ENCODE data around the gene ARHGEF25.
A peak's percentile ranks its signal among the peaks of the same experiment; 100 is the strongest.

The ARHGEF25 gene

DNA sequence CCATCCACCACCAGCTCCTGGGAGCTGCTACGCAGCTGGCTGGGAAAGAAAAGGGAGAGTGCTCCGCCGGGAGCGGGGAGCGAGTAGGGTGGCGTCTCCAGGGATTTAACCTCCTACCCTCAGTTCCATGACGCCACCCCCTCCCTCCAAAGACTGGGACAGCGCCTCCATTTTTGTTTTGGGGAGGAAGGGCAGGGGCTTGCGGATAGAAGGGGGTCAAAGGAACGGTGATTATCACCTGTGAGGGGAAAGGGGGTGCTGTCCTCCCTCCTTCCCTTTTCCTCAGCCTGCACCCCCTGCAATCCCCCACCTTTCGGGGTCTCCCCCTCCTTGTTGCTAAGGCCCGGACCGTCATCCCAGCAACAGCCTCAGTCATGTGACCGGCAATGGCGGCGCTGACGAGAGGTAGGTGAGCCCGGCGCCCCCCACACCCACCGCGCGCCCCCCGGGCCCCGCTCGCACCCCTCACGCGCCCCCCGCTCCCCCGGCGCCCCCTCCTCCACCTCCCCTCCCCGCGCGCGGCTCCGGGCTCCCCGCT, 6.7 kb upstream of the ARHGEF25 start, which contains the start of gene DTX3:
Gene DTX3, plus strand, starts transcription at position 371 of the 538 bp plus-strand sequence. CDS start 1,694 bp downstream, outside the sequence.
- DNase-seq (ENCODE audit: low read depth, low spot score), result no peak
- H3K9ac ChIP-seq (ENCODE audit: insufficient read length), result peak within 1 kb of the TSS; percentile 78
- no peaks in the 10 kb centered on the region for H3K9me3 ChIP-seq (ENCODE audit: low read depth, low read length)
- TF ChIP-seq EZH2 (IDR thresholded peaks at IDR 0.05), result no peak
- no peak for TF ChIP-seq FOXP2 (optimal IDR thresholded peaks at IDR 0.05; ENCODE audit: control extremely low read depth, extremely low read length, insufficient read depth)
- TF ChIP-seq POLR2AphosphoS5 (IDR thresholded peaks at IDR 0.05; ENCODE audit: borderline replicate concordance, low read depth, low read length), result no peak
- H3K27ac ChIP-seq, result peak within 1 kb of the TSS; percentile 40
- peaks cover 12% of the 10 kb centered on the region; the same call in 1 of the 2 replicates for H3K36me3 ChIP-seq (ENCODE audit: insufficient read depth, low read length)
- peak within 1 kb of the TSS; percentile 85 for H3K4me3 ChIP-seq

DNA sequence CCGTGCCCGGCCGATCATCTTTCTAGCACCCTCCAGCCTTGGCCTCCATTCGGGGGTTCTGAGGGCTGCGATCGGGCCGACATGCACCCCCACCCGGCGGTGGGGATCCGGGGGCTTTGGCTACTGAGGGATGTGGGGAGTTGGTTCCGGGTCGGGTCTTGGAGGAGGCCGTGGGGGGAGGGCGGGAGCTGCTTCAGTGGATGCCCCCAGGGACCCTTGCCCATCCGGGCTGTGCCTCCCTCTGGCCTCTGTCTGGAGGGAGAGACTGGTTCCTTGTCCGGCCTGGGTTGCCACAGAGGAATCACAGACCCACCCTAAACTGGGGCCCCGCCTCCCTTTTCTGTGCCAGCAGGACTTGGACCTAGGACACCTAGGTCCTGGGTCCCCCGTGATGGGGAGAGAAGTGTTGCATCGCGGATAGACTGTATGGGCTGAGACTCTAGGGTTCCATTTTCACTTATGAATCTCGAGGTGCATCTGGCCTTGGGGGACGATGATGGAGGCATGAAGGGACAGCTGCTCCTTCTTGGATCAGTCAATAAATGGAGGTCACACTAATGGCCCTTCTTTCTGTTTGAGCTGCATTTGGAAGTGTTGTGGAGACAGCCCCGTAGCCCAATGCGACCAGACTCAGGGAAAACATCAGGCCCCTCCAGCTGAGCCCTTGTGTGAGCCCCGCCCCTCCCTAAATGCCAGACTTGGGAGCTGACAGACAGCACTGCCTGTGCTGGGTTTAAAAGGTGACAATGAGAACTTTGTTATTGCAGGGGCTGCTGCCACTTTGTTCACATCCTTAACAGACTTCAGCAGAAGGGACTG, 6.0 kb upstream of the ARHGEF25 start:
- DNase-seq (ENCODE audit: low read depth, low spot score), result no peak
- Histone ChIP-seq H3K9ac (ENCODE audit: insufficient read length) (peak overlapping the region; percentile 78), H3K4me3 (peak overlapping the region; percentile 85), H3K9me3 (ENCODE audit: low read depth, low read length) (no peaks in the 10 kb centered on the region), H3K27ac (no peak overlapping the region), H3K36me3 (ENCODE audit: insufficient read depth, low read length) (peaks cover 12% of the 10 kb centered on the region; the same call in 1 of the 2 replicates)
- TF ChIP-seq EZH2 (IDR thresholded peaks at IDR 0.05) (no peak), POLR2AphosphoS5 (IDR thresholded peaks at IDR 0.05; ENCODE audit: borderline replicate concordance, low read depth, low read length) (no peak), FOXP2 (optimal IDR thresholded peaks at IDR 0.05; ENCODE audit: control extremely low read depth, extremely low read length, insufficient read depth) (no peak)

DNA sequence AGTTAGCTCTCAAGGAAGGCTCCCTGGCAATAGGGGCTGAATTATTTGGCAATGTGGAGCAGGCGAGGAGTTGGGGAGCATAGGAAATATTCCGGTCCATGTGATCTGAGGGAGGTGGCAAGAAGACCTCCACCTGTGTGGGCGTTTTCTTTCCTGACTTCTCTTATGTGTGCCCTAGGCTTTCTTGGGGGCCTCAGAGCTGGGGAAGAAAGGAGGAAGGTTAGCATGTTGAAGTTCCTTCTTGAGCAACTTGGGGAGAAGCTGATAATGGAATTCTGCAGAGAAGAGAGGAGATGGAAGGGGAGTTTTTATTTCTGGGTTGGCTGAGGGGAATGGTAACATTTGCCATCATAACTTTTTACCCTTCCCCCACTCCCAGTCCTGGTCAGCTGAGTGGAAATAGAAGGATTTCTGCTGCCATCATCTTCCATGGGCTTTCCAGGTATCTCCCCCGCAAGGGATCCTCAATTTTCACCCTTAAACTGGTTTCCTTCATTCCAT, 5.4 kb upstream of the ARHGEF25 start:
- H3K36me3 ChIP-seq (ENCODE audit: insufficient read depth, low read length), result peaks cover 8% of the 10 kb centered on the region; the same call in 1 of the 2 replicates
- H3K27ac ChIP-seq, result no peak overlapping the region
- H3K9me3 ChIP-seq (ENCODE audit: low read depth, low read length), result no peaks in the 10 kb centered on the region
- TF ChIP-seq POLR2AphosphoS5 (IDR thresholded peaks at IDR 0.05; ENCODE audit: borderline replicate concordance, low read depth, low read length), result no peak
- TF ChIP-seq FOXP2 (optimal IDR thresholded peaks at IDR 0.05; ENCODE audit: control extremely low read depth, extremely low read length, insufficient read depth), result no peak
- TF ChIP-seq EZH2 (IDR thresholded peaks at IDR 0.05), result no peak
- DNase-seq (ENCODE audit: low read depth, low spot score), result no peak
- H3K9ac ChIP-seq (ENCODE audit: insufficient read length), result no peak overlapping the region
- peak overlapping the region; percentile 85 for H3K4me3 ChIP-seq

DNA sequence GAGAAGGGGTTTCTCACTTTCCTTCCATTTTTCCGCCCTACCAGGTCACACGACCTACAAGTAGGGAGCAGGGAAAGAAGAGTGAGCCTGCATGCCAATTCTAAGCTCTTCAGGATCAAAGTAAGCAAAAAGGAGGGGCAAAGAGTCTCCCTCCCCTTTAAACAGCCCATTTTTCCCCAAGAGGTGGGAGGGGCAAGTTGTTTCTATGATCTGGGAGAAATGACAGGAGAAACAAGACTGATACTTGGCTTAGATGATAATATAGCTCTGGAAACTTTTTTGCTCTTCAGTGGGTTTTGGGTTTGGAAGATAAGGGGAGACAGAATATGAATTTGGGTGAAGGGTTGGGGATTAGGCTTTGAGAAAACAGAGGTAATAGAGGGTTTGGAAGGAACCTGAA, 4.8 kb upstream of the ARHGEF25 start:
- Histone ChIP-seq H3K9me3 (ENCODE audit: low read depth, low read length) (no peaks in the 10 kb centered on the region), H3K4me3 (no peak overlapping the region), H3K27ac (no peak overlapping the region), H3K9ac (ENCODE audit: insufficient read length) (no peak overlapping the region), H3K36me3 (ENCODE audit: insufficient read depth, low read length) (peaks cover 8% of the 10 kb centered on the region; the same call in 1 of the 2 replicates)
- DNase-seq (ENCODE audit: low read depth, low spot score), result no peak
- no peak for TF ChIP-seq FOXP2 (optimal IDR thresholded peaks at IDR 0.05; ENCODE audit: control extremely low read depth, extremely low read length, insufficient read depth)
- TF ChIP-seq POLR2AphosphoS5 (IDR thresholded peaks at IDR 0.05; ENCODE audit: borderline replicate concordance, low read depth, low read length), result no peak
- TF ChIP-seq EZH2 (IDR thresholded peaks at IDR 0.05), result no peak

DNA sequence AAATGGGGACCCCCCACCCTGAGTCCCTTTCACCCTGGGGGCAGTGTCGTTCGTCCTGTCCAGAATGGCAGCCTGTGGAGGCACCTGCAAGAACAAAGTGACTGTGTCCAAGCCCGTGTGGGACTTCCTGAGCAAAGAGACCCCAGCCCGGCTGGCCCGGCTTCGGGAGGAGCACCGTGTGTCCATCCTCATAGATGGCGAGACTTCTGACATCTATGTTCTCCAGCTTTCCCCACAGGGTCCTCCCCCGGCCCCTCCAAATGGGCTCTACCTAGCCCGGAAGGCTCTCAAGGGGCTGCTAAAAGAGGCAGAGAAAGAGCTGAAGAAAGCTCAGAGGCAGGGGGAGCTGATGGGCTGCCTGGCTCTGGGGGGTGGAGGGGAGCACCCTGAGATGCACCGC, 4.4 kb upstream of the ARHGEF25 start:
- Histone ChIP-seq H3K9ac (ENCODE audit: insufficient read length) (no peak overlapping the region), H3K27ac (no peak overlapping the region), H3K36me3 (ENCODE audit: insufficient read depth, low read length) (peaks cover 5% of the 10 kb centered on the region; the same call in 1 of the 2 replicates), H3K4me3 (no peak overlapping the region), H3K9me3 (ENCODE audit: low read depth, low read length) (no peaks in the 10 kb centered on the region)
- no peak for DNase-seq (ENCODE audit: low read depth, low spot score)
- TF ChIP-seq POLR2AphosphoS5 (IDR thresholded peaks at IDR 0.05; ENCODE audit: borderline replicate concordance, low read depth, low read length) (no peak), FOXP2 (optimal IDR thresholded peaks at IDR 0.05; ENCODE audit: control extremely low read depth, extremely low read length, insufficient read depth) (no peak), EZH2 (IDR thresholded peaks at IDR 0.05) (no peak)

DNA sequence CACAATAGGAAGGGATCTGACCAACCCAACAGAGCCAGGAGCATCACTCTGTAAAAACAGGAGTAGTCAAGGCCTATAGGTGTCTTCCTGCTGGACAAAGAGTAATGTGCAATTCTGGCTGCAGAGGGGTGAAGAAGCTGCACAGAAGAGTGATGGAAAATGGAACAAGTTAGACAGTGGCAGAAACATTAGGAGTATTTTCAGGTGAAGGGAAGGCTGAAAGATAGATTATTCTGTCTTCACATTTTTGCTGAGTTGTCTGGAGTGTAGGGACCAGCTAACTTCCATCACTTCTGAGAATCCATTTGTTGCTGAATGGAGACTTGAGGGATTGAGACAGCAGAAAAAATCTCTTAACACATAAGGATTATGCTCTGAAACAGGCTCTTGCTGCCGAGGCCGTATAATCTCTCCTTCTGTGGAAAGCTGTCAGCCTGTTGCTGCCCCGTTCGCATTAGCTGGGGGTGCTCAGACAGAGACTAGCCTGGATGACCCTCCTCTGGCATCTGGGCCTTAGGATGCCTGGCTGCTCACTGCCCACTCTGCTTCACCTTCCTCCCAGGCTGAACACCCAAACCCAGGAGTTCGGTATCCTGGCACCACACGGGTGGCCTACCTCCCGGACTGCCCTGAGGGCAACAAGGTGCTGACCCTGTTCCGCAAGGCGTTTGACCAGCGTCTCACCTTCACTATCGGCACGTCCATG, 3.1 kb upstream of the ARHGEF25 start:
- no peak for TF ChIP-seq POLR2AphosphoS5 (IDR thresholded peaks at IDR 0.05; ENCODE audit: borderline replicate concordance, low read depth, low read length)
- no peak for TF ChIP-seq EZH2 (IDR thresholded peaks at IDR 0.05)
- TF ChIP-seq FOXP2 (optimal IDR thresholded peaks at IDR 0.05; ENCODE audit: control extremely low read depth, extremely low read length, insufficient read depth), result no peak
- DNase-seq (ENCODE audit: low read depth, low spot score), result no peak
- Histone ChIP-seq H3K27ac (no peak overlapping the region), H3K9ac (ENCODE audit: insufficient read length) (no peak overlapping the region), H3K9me3 (ENCODE audit: low read depth, low read length) (no peaks in the 10 kb centered on the region), H3K36me3 (ENCODE audit: insufficient read depth, low read length) (no peaks in the 10 kb centered on the region), H3K4me3 (no peak overlapping the region)

DNA sequence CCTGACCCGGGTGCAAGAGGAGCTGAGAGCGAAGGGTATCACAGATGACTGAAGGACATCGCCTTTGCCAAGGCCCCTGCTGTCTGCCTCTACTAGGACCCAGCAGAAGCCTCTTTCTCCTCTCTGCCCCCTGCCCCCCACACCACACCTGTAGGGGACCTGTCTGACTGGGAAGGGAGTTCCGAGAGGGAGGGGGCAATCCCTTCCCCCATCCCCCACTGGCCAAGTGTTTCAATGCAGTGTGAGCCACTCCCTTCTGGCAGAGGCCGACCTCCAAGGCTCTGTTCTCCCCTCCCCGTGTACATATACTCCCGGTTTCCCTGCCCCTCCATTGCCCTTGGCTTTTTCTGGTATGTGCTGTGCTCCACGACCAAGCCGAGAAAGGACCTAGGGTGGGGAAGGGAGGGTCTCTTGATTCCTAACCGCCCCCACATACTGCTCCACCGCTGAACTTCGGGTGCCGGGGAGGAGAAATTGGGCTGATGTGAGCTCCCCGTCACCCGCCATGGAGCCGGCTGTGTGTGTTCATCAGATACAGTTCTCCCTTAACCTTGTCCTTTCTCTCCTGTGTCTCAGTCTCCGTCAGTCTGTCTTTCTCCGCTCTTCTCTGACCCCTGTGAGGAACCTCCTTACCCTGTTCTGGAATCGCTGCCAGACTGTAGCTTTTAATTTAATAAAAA, 2.0 kb upstream of the ARHGEF25 start:
- Histone ChIP-seq H3K27ac (no peak overlapping the region), H3K4me3 (no peak overlapping the region), H3K9me3 (ENCODE audit: low read depth, low read length) (no peaks in the 10 kb centered on the region), H3K36me3 (ENCODE audit: insufficient read depth, low read length) (no peaks in the 10 kb centered on the region), H3K9ac (ENCODE audit: insufficient read length) (no peak overlapping the region)
- DNase-seq (ENCODE audit: low read depth, low spot score), result no peak
- TF ChIP-seq FOXP2 (optimal IDR thresholded peaks at IDR 0.05; ENCODE audit: control extremely low read depth, extremely low read length, insufficient read depth), result no peak
- no peak for TF ChIP-seq EZH2 (IDR thresholded peaks at IDR 0.05)
- TF ChIP-seq POLR2AphosphoS5 (IDR thresholded peaks at IDR 0.05; ENCODE audit: borderline replicate concordance, low read depth, low read length), result no peak
